ENCODE data around the gene RAI1. TPM values are rescaled to one million over a fixed set of nuclear protein-coding genes. Genes with fewer than 3 reads are reported as not detected.
A peak's percentile ranks its signal among the peaks of the same experiment; 100 is the strongest.

RAI1 gene
- total RNA-seq, 2 experiments from 2014 or later = 17.1 to 49.4 TPM

- Histone ChIP-seq H4K20me1 (ENCODE audit: insufficient read depth, low read length) (no peaks in the 10 kb centered on the region), H3K4me2 (ENCODE audit: low read length) (peak overlapping the region; percentile 51; the same call in 1 of the 2 replicates), H3K9me3 (ENCODE audit: low read length) (no peaks in the 10 kb centered on the region), H2AFZ (ENCODE audit: low read length) (no peak overlapping the region), H3K4me1 (ENCODE audit: insufficient read depth, low read length, poor library complexity, severe bottlenecking) (peaks cover 21% of the 10 kb centered on the region), H3K79me2 (ENCODE audit: insufficient read depth, low read depth, low read length) (no peaks in the 10 kb centered on the region), H3K9me2 (ENCODE audit: insufficient read depth, low read length) (no peaks in the 10 kb centered on the region), H3K36me3 (ENCODE audit: insufficient read depth, low read length) (peaks cover 9% of the 10 kb centered on the region; the same call in 1 of the 2 replicates), H3K4me3 (ENCODE audit: low read depth, low read length, poor library complexity, severe bottlenecking) (no peak overlapping the region), H3K27ac (ENCODE audit: low read depth, low read length, poor library complexity, severe bottlenecking) (no peak overlapping the region)
- intact Hi-C loops (cut with micrococcal nuclease; ENCODE audit: unreplicated experiment) = no loop called here
- no peak for DNase-seq (ENCODE audit: low spot score)
- TF ChIP-seq CTCF (conservative IDR thresholded peaks at IDR 0.05; ENCODE audit: low read length) (no peak), EZH2phosphoT487 (IDR thresholded peaks at IDR 0.05; ENCODE audit: borderline replicate concordance, low read depth, low read length) (no peak)
- ChIA-PET POLR2A (no interaction called here), CTCF (ENCODE audit: unreplicated experiment) (interaction anchor here (0.6 kb wide), 1 partner anchor 206 kb away, joined by 3 read pairs; no protein-coding TSS in a partner anchor)
- no TSS peak for BruUV-seq (replicated peaks)
Measured at GRCh38 chr17:17723354-17724261, 42.4 kb downstream of the RAI1 start.

GRCh38 chr17:17724307-17725010, 43.2 kb downstream of the RAI1 start:
- BruUV-seq (replicated peaks) = no TSS peak
- Histone ChIP-seq H3K9me2 (ENCODE audit: insufficient read depth, low read length) (no peaks in the 10 kb centered on the region), H3K27ac (ENCODE audit: low read depth, low read length, poor library complexity, severe bottlenecking) (no peak overlapping the region), H3K4me3 (ENCODE audit: low read depth, low read length, poor library complexity, severe bottlenecking) (peak overlapping the region; percentile 22), H4K20me1 (ENCODE audit: insufficient read depth, low read length) (no peaks in the 10 kb centered on the region), H3K4me2 (ENCODE audit: low read length) (peak overlapping the region; percentile 51), H3K9me3 (ENCODE audit: low read length) (no peaks in the 10 kb centered on the region), H3K4me1 (ENCODE audit: insufficient read depth, low read length, poor library complexity, severe bottlenecking) (peaks cover 21% of the 10 kb centered on the region), H3K36me3 (ENCODE audit: insufficient read depth, low read length) (peaks cover 9% of the 10 kb centered on the region; the same call in 1 of the 2 replicates), H2AFZ (ENCODE audit: low read length) (no peak overlapping the region), H3K79me2 (ENCODE audit: insufficient read depth, low read depth, low read length) (no peaks in the 10 kb centered on the region)
- intact Hi-C loops (cut with micrococcal nuclease; ENCODE audit: unreplicated experiment) = loop anchor here (5.0 kb wide), 1 partner anchor 138 kb away; no protein-coding TSS in a partner anchor
- ChIA-PET CTCF (ENCODE audit: unreplicated experiment) (interaction anchor here (0.6 kb wide), 1 partner anchor 34 kb away, joined by 8 read pairs; no protein-coding TSS in a partner anchor), POLR2A (no interaction called here)
- TF ChIP-seq CTCF (conservative IDR thresholded peaks at IDR 0.05; ENCODE audit: low read length) (no peak), EZH2phosphoT487 (IDR thresholded peaks at IDR 0.05; ENCODE audit: borderline replicate concordance, low read depth, low read length) (no peak)
- DNase-seq (ENCODE audit: low spot score) = no peak

Data from OCI-LY7 (cell line).